HG02759 (cell line): ENCODE measurements around the gene STAT3.

Experiments
- ATAC-seq: cut with Tn5 transposase; IDR thresholded peaks from one replicate; pipeline ENCODE4 v1.9.1; 2021; ENCODE audit warnings: mild to moderate bottlenecking, moderate library complexity; ENCODE audit not compliant: unreplicated experiment

Gene STAT3

GRCh38 chr17:42354956-42355843 lies 33.0 kb downstream of the STAT3 start:
- no peak for ATAC-seq

- no peak for ATAC-seq
These were observed 40.1 kb downstream of the STAT3 start for GRCh38 chr17:42348104-42348503.

- no peak for ATAC-seq
These were observed 40.6 kb downstream of the STAT3 start for GRCh38 chr17:42347606-42348005.

GRCh38 chr17:42347198-42347597 lies 41.0 kb downstream of the STAT3 start:
- ATAC-seq: no peak

GRCh38 chr17:42346481-42346880 lies 41.8 kb downstream of the STAT3 start:
- ATAC-seq: no peak

- ATAC-seq: no peak
These were observed 42.7 kb downstream of the STAT3 start for GRCh38 chr17:42345396-42346073.

GRCh38 chr17:42342242-42343008 lies 45.8 kb downstream of the STAT3 start:
- no peak for ATAC-seq

GRCh38 chr17:42341568-42341967 lies 46.7 kb downstream of the STAT3 start:
- no peak for ATAC-seq

- no peak for ATAC-seq
These were observed 47.5 kb downstream of the STAT3 start for GRCh38 chr17:42340691-42341127.

- ATAC-seq: no peak
These were observed 49.0 kb downstream of the STAT3 start for GRCh38 chr17:42339221-42339620.

- ATAC-seq: no peak
These were observed 49.7 kb downstream of the STAT3 start for GRCh38 chr17:42338427-42338985.

GRCh38 chr17:42337442-42337841 lies 50.8 kb downstream of the STAT3 start:
- no peak for ATAC-seq

- ATAC-seq: no peak
These were observed 53.6 kb downstream of the STAT3 start for GRCh38 chr17:42334677-42335076.

GRCh38 chr17:42333053-42333452 lies 55.2 kb downstream of the STAT3 start:
- ATAC-seq: no peak

GRCh38 chr17:42329025-42329976 lies 58.9 kb downstream of the STAT3 start:
- no peak for ATAC-seq

- no peak for ATAC-seq
These were observed 63.2 kb downstream of the STAT3 start for GRCh38 chr17:42325026-42325425.

GRCh38 chr17:42323268-42323773 lies 64.9 kb downstream of the STAT3 start:
- no peak for ATAC-seq

- no peak for ATAC-seq
These were observed 65.6 kb downstream of the STAT3 start for GRCh38 chr17:42322382-42323267.

- no peak for ATAC-seq
These were observed 66.7 kb downstream of the STAT3 start for GRCh38 chr17:42321555-42321954.
